Measurements from ENCODE around the gene TNS3. TPM values are rescaled to one million over a fixed set of nuclear protein-coding genes. Genes with fewer than 3 reads are reported as not detected.
"Not testable (repeated sequence)": the region's sequence is repeated elsewhere in the genome, so short reads cannot be mapped to it uniquely, and the experiment has no call there.

The TNS3 gene
- polyA plus RNA-seq, 6 donors from 2014 or later = 1.5 to 6.3 (median 4.8) TPM

- not testable (repeated sequence) for ATAC-seq (ENCODE audit: low read depth in 2 of 2); H3K4me3 Mint-ChIP-seq; H3K27ac Mint-ChIP-seq; H3K27me3 Mint-ChIP-seq; DNase-seq; H3K36me3 Mint-ChIP-seq; H3K4me1 Mint-ChIP-seq; H3K9me3 Mint-ChIP-seq
Measured at GRCh38 chr7:47469846-47470245, 112.1 kb downstream of the TNS3 start.

DNA sequence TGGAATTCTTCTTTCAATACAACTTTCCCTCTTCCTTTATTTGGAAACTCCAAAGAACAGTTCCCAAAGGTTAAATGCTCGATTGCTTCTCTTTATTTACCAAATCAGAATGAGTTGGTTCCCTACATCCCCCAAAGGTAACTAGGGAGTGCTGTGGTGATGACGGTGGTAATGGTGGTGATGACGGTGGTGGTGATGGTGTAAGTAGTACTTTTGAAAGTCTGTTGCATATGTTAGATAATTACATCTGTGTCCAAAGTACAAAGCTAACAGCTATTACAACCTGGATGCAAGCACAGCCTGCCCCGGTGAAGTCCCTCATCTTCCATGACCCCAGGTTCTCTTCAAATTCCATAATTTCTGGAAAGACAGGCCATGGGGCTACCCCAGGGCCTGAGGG is 115.1 kb downstream of the TNS3 start:
- Mint-ChIP-seq H3K36me3 (no peaks in the 10 kb centered on the region), H3K4me3 (no peak overlapping the region), H3K27me3 (no peaks in the 10 kb centered on the region), H3K4me1 (no peaks in the 10 kb centered on the region), H3K9me3 (no peaks in the 10 kb centered on the region), H3K27ac (no peak overlapping the region)
- no peak for ATAC-seq (ENCODE audit: low read depth in 2 of 2)
- DNase-seq = no peak

- Mint-ChIP-seq H3K36me3 (no peaks in the 10 kb centered on the region), H3K27me3 (no peaks in the 10 kb centered on the region), H3K9me3 (no peaks in the 10 kb centered on the region), H3K27ac (peak overlapping the region in 1 of 6 donors; percentile 15), H3K4me1 (no peaks in the 10 kb centered on the region), H3K4me3 (no peak overlapping the region)
- no peak for DNase-seq
- ATAC-seq (ENCODE audit: low read depth in 2 of 2) = no peak
Measured at GRCh38 chr7:47465191-47465590, 116.7 kb downstream of the TNS3 start.

GRCh38 chr7:47464266-47464665 is 117.6 kb downstream of the TNS3 start:
- no peaks in the 10 kb centered on the region for H3K4me1 Mint-ChIP-seq
- H3K27ac Mint-ChIP-seq = peak overlapping the region in 1 of 6 donors; percentile 39
- no peak for ATAC-seq (ENCODE audit: low read depth in 2 of 2)
- no peak overlapping the region for H3K4me3 Mint-ChIP-seq
- no peaks in the 10 kb centered on the region for H3K36me3 Mint-ChIP-seq
- no peaks in the 10 kb centered on the region for H3K27me3 Mint-ChIP-seq
- no peak for DNase-seq
- no peaks in the 10 kb centered on the region for H3K9me3 Mint-ChIP-seq

GRCh38 chr7:47461746-47462145 is 120.2 kb downstream of the TNS3 start:
- DNase-seq = no peak
- Mint-ChIP-seq H3K27me3 (no peaks in the 10 kb centered on the region), H3K4me1 (peaks cover 4 to 10% (median 8%) of the 10 kb centered on the region in 3 donors), H3K36me3 (no peaks in the 10 kb centered on the region), H3K27ac (no peak overlapping the region), H3K4me3 (no peak overlapping the region), H3K9me3 (peaks cover 0 to 2% (median 0%) of the 10 kb centered on the region in 7 donors)
- no peak for ATAC-seq (ENCODE audit: low read depth in 2 of 2)

DNA sequence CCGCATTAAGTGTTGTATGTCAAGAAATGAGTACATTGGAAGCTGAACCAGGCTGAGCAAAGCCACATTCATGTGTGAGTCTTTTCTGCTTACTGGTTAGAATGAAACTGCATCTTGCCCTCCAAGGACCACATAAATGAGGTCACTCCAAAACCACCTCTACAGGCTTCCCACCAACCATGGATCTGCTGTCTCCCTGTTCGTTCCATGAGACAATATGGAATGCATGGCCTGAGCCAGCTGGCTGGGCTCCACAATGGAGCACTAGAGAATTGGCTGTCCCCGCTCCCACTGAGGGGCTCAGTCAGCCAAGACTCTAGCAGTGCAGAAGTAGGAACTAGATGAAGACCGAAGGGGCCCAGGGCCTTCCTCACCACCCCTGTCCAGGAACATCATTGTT is 120.8 kb downstream of the TNS3 start:
- DNase-seq (no peak), ATAC-seq (ENCODE audit: low read depth in 2 of 2) (no peak)
- Mint-ChIP-seq H3K27ac (peak overlapping the region in 1 of 6 donors; percentile 8), H3K9me3 (peaks cover 0 to 2% (median 0%) of the 10 kb centered on the region in 7 donors), H3K4me3 (no peak overlapping the region), H3K36me3 (no peaks in the 10 kb centered on the region), H3K27me3 (no peaks in the 10 kb centered on the region), H3K4me1 (peaks cover 8 to 10% (median 8%) of the 10 kb centered on the region in 3 donors)

- Mint-ChIP-seq H3K9me3 (peaks cover 0 to 2% (median 0%) of the 10 kb centered on the region in 7 donors), H3K4me3 (no peak overlapping the region), H3K27me3 (no peaks in the 10 kb centered on the region), H3K4me1 (peaks cover 9 to 15% (median 14%) of the 10 kb centered on the region in 3 donors), H3K36me3 (peaks cover 0 to 7% of the 10 kb centered on the region in 2 donors), H3K27ac (no peak overlapping the region)
- DNase-seq (no peak), ATAC-seq (ENCODE audit: low read depth in 2 of 2) (no peak)
Measured at GRCh38 chr7:47460251-47460989, 121.5 kb downstream of the TNS3 start.

GRCh38 chr7:47458486-47458885 is 123.4 kb downstream of the TNS3 start:
- Mint-ChIP-seq H3K27ac (peak overlapping the region in 1 of 6 donors; percentile 7), H3K4me3 (no peak overlapping the region), H3K36me3 (peaks cover 0 to 10% of the 10 kb centered on the region in 2 donors), H3K27me3 (no peaks in the 10 kb centered on the region), H3K4me1 (peaks cover 22 to 31% (median 24%) of the 10 kb centered on the region in 3 donors), H3K9me3 (peaks cover 0 to 2% (median 0%) of the 10 kb centered on the region in 7 donors)
- ATAC-seq (ENCODE audit: low read depth in 2 of 2) = no peak
- no peak for DNase-seq

GRCh38 chr7:47458057-47458456 is 123.9 kb downstream of the TNS3 start:
- DNase-seq (no peak), ATAC-seq (ENCODE audit: low read depth in 2 of 2) (no peak)
- Mint-ChIP-seq H3K36me3 (peaks cover 0 to 10% of the 10 kb centered on the region in 2 donors), H3K27ac (peak overlapping the region in 1 of 6 donors; percentile 0), H3K4me1 (peaks cover 26 to 35% (median 28%) of the 10 kb centered on the region in 3 donors), H3K4me3 (no peak overlapping the region), H3K9me3 (peaks cover 0 to 2% (median 0%) of the 10 kb centered on the region in 7 donors), H3K27me3 (no peaks in the 10 kb centered on the region)

DNA sequence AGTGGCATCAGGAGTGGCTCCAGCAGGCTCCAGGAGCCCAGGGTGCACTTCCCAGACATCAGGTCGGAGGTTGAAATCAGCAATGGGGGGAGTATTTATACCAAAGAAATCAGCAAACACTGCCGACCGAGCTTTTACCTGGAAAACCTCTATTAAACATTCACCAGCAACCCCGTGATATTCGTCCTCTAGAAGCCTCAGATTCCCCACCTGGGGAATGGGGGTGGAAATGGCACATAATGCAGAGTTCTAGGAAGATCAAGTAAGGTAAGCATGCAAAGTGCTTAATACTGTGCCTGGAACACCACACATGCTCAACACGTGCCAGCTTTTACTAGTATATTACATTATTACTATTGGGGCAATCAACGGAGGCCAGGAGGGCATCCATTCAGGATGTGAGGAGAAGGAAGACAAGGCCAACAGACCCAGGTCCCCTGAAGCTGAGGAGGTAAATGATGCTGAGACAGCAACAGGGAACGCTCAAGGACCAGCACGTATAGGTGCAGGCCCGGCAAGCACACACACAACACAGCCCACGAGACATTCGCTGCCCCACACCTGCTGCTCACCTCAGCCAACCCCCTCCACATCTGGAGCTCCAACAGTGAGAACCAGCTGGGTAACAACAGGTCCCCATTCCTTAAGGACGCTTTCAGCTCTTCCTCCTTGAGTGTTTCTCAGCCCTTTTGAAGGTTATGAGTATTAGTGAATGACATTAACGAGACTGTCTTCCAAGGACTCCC is 125.5 kb downstream of the TNS3 start:
- Mint-ChIP-seq H3K4me3 (no peak overlapping the region), H3K27ac (peak overlapping the region in 2 of 6 donors; percentile 23 to 27), H3K36me3 (peaks cover 0 to 10% of the 10 kb centered on the region in 2 donors), H3K4me1 (peaks cover 26 to 36% (median 28%) of the 10 kb centered on the region in 3 donors), H3K27me3 (no peaks in the 10 kb centered on the region), H3K9me3 (peaks cover 0 to 2% (median 0%) of the 10 kb centered on the region in 7 donors)
- no peak for DNase-seq
- no peak for ATAC-seq (ENCODE audit: low read depth in 2 of 2)

DNA sequence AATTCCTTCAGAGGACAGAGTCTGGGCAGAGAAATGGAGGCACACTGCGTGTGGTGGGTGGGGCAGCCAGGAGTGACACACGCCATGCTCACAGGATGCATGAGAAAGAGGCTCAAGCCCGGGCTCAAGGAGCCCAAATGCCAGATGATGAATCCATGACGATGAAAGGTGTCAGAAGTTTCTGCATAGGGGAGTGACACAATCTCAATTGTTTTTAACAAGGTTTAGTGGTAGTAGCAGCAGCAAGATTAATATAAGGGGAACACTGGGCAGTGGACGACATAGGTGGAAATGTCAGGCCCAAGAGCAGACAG is 126.1 kb downstream of the TNS3 start:
- Mint-ChIP-seq H3K36me3 (peaks cover 0 to 10% of the 10 kb centered on the region in 2 donors), H3K27me3 (no peaks in the 10 kb centered on the region), H3K9me3 (peaks cover 0 to 2% (median 0%) of the 10 kb centered on the region in 7 donors), H3K27ac (no peak overlapping the region), H3K4me3 (no peak overlapping the region), H3K4me1 (peaks cover 26 to 36% (median 28%) of the 10 kb centered on the region in 3 donors)
- ATAC-seq (ENCODE audit: low read depth in 2 of 2) (no peak), DNase-seq (no peak)

- DNase-seq = no peak
- H3K4me1 Mint-ChIP-seq = peaks cover 26 to 36% (median 28%) of the 10 kb centered on the region in 3 donors
- H3K4me3 Mint-ChIP-seq = no peak overlapping the region
- H3K9me3 Mint-ChIP-seq = peaks cover 0 to 2% (median 0%) of the 10 kb centered on the region in 7 donors
- H3K27ac Mint-ChIP-seq = peak overlapping the region in 2 of 6 donors; percentile 18 to 53
- ATAC-seq (ENCODE audit: low read depth in 2 of 2) = no peak
- H3K36me3 Mint-ChIP-seq = peaks cover 0 to 10% of the 10 kb centered on the region in 2 donors
- H3K27me3 Mint-ChIP-seq = no peaks in the 10 kb centered on the region
Measured at GRCh38 chr7:47454974-47455871, 126.7 kb downstream of the TNS3 start.

Measured in naive B cell (primary cell).